Transverse colon (tissue), 4 donors: ENCODE measurements around the gene CDKN2B-AS1. TPM values are rescaled to one million over a fixed set of nuclear protein-coding genes. Genes with fewer than 3 reads are reported as not detected.

Source experiments
- DNase-seq: peaks from one replicate; pipeline ENCODE4 v3.0.0-alpha.2; 2019
- H3K27ac ChIP-seq, 4 donors: fragments of 200-600 bp; sonication (generic); 2 replicates each; pipeline ENCODE4 v1.5.1; 2016 to 2018; ENCODE audit warnings: inconsistent platforms in 4 of 4
- H3K27me3 ChIP-seq: fragments of 200-600 bp; sonication (generic); 2 replicates; pipeline ENCODE4 v1.5.1; 2017; ENCODE audit warnings: inconsistent platforms
- H3K36me3 ChIP-seq, 4 donors: fragments of 200-600 bp; sonication (generic); 2 replicates each; pipeline ENCODE4 v1.5.1; 2017 to 2019; ENCODE audit warnings: inconsistent platforms in 4 of 4
- H3K4me1 ChIP-seq, 4 donors: fragments of 200-600 bp; sonication (generic); 2 replicates each; pipeline ENCODE4 v1.5.1; 2017 to 2020; ENCODE audit warnings: inconsistent platforms in 4 of 4
- H3K4me3 ChIP-seq, 4 donors: fragments of 200-600 bp; sonication (generic); 1 replicate in 1 of 4; 2 replicates in 3 of 4; pipeline versions ENCODE4 v1.5.1 to v1.6.1; 2017 to 2019; ENCODE audit warnings: inconsistent platforms in 4 of 4
- H3K9me3 ChIP-seq, 2 donors: fragments of 200-600 bp; sonication (generic); 2 replicates each; pipeline ENCODE4 v1.5.1; 2017 to 2019; ENCODE audit warnings: inconsistent platforms in 2 of 2
- EP300 ChIP-seq: sonication (generic); formaldehyde crosslinking; IDR thresholded peaks from one replicate; pipeline ENCODE4 v1.6.1; 2017; ENCODE audit warnings: antibody characterized with exemption, low read depth
- POLR2A ChIP-seq: fragments of 450-650 bp; IDR thresholded peaks from one replicate; pipeline ENCODE4 v1.6.1; 2016; ENCODE audit warnings: antibody characterized with exemption, mild to moderate bottlenecking, moderate library complexity
- POLR2AphosphoS5 ChIP-seq, 3 donors: sonication (generic); formaldehyde crosslinking; IDR thresholded peaks; one replicate each; pipeline ENCODE4 v1.6.1; 2016; ENCODE audit warnings: antibody characterized with exemption in 3 of 3
- WGBS, 2 donors: methylation state at CpG; one replicate each; pipeline ENCODE4 v1.1.5; 2018; ENCODE audit warnings: low coverage in 1 of 2; 5-methylcytosine and 5-hydroxymethylcytosine counted together
- in situ Hi-C, 4 donors: fragments of 200-750 bp; cut with MboI; loops; one replicate each; pipeline versions ENCODE4 v1.15.0 to v1.15.1; 2017; ENCODE audit warnings: low sequenced_read_pairs in 3 of 4, low pct_ligation_motif_present in 1 of 4, low pct_unique_long_range_greater_than_20kb in 1 of 4
- intact Hi-C: fragments of 100-400 bp; cut with DNase I; formaldehyde crosslinking; loops from one replicate; pipeline ENCODE4 v1.15.1; 2023; ENCODE audit warnings: low total_unique reads
- total RNA-seq, 4 donors: library from RNA; depleted of rRNA; stranded (reverse); fragments of >200 nt; gene quantifications; one replicate each; pipeline ENCODE4 v1.1.0, GENCODE V29; 2016
- TF ChIP-seq, protein P1 (sequence below), 5 experiments: fragments of 200-600 bp in 3 of 5; fragments of 450-650 bp in 2 of 5; sonication (generic) in 3 of 5; IDR thresholded peaks; 1 replicate in 2 of 5; 2 replicates in 3 of 5; pipeline ENCODE4 v1.5.1; 2016 to 2017; ENCODE audit warnings: antibody characterized with exemption in 5 of 5, inconsistent platforms in 3 of 5, mild to moderate bottlenecking in 2 of 5, moderate library complexity in 1 of 5

The CDKN2B-AS1 gene
- total RNA-seq, 4 donors from 2014 or later = 1.00 to 152 (median 46.0) TPM

DNA sequence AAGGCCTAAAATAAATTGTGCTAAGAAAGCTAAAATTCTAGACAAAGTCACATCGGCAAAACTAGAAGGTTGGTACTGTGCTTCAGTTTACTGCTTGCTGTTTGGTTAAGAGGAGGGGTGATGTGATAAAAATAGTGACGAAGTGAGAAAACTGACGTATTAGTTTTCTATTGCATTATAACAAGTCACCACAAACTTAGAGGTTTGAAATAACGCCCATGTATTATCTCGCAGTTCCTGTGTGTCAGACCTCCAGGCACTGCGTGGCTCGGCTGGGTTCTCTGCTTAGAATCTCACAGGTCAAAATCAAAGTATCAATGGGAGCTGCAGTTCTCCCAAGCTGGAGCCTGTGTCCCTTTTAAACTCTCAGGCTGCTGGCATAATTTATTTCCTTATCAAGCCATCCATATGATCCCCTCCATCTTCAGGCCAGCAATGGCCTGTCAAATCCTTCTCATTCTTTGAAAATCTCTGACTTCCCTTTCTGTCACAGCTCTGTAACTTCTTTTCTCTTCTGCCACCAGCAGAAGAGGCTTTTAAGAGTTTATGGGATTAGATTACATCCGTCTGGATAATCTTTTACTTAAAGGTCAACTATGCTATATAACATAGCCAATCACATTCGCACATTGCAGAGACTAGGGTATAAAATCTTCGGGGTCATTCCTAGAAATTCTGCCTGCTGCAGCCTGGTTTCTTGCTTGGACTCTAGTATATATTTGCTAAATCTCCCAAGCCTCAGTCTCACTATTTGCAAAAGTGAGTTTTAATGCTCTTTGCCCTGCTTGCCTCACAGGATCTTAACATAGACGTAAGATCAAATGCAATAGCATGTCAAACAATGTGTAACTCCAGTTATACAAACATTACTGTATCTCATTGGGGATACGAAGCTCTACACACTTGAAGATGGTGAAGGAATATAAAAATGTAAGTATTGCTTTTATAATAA, 118.6 kb downstream of the CDKN2B-AS1 start:
- DNase-seq = peak; percentile 32
- H3K36me3 ChIP-seq = no peaks in the 10 kb centered on the region
- in situ Hi-C loops = loop anchor here in 1 of 4 donors (10.0 kb wide), 1 partner anchor 298 kb away; no protein-coding TSS in a partner anchor
- H3K4me3 ChIP-seq = peak overlapping the region in 2 of 4 donors; percentile 13 to 36
- peak overlapping the region; percentile 74 to 80 (median 77) for H3K27ac ChIP-seq
- intact Hi-C loops = no loop called here
- no peaks in the 10 kb centered on the region for H3K9me3 ChIP-seq
- H3K4me1 ChIP-seq = peaks cover 4 to 63% (median 20%) of the 10 kb centered on the region in 4 donors
- WGBS, 2 donors = 46 to 60% methylated on average over 11 to 12 of the region's 12 CpGs
- no peaks in the 10 kb centered on the region for H3K27me3 ChIP-seq
- TF ChIP-seq EP300 (no peak), POLR2A (peak; percentile 61), POLR2AphosphoS5 (IDR thresholded peaks at IDR 0.05) (peak in 1 of 3 donors; percentile 27)
- TF ChIP-seq, protein P1, sequence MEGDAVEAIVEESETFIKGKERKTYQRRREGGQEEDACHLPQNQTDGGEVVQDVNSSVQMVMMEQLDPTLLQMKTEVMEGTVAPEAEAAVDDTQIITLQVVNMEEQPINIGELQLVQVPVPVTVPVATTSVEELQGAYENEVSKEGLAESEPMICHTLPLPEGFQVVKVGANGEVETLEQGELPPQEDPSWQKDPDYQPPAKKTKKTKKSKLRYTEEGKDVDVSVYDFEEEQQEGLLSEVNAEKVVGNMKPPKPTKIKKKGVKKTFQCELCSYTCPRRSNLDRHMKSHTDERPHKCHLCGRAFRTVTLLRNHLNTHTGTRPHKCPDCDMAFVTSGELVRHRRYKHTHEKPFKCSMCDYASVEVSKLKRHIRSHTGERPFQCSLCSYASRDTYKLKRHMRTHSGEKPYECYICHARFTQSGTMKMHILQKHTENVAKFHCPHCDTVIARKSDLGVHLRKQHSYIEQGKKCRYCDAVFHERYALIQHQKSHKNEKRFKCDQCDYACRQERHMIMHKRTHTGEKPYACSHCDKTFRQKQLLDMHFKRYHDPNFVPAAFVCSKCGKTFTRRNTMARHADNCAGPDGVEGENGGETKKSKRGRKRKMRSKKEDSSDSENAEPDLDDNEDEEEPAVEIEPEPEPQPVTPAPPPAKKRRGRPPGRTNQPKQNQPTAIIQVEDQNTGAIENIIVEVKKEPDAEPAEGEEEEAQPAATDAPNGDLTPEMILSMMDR (IDR thresholded peaks at IDR 0.05) = no peak

DNA sequence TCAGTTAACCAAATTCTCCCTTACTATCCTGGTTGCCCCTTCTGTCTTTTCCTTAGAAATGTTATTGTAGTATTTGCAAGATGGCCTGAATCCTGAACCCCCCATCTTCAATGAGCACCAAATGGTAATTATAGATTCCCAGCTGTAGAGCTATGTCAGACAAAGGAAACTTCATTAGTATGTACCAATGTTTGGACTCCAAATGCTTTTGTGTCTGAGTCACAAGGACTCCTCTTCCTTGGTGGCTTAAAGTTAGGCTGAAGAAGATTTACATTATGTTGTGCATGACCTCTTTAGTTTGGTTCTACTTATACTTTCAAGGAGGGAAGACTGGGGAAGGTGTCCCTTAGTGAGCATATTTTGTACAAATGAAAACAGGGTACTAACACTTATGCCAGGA, 120.4 kb downstream of the CDKN2B-AS1 start:
- no peaks in the 10 kb centered on the region for H3K36me3 ChIP-seq
- TF ChIP-seq POLR2AphosphoS5 (IDR thresholded peaks at IDR 0.05) (no peak), POLR2A (no peak), EP300 (no peak)
- TF ChIP-seq, protein P1 (IDR thresholded peaks at IDR 0.05) = no peak
- H3K4me1 ChIP-seq = peaks cover 4 to 59% (median 22%) of the 10 kb centered on the region in 4 donors
- peak overlapping the region in 2 of 4 donors; percentile 10 to 36 for H3K4me3 ChIP-seq
- no peaks in the 10 kb centered on the region for H3K27me3 ChIP-seq
- H3K27ac ChIP-seq = peak overlapping the region in 3 of 4 donors; percentile 8 to 83 (median 32)
- intact Hi-C loops (no loop called here), in situ Hi-C loops (loop anchor here in 1 of 4 donors (10.0 kb wide), 1 partner anchor 300 kb away; no protein-coding TSS in a partner anchor)
- H3K9me3 ChIP-seq = no peaks in the 10 kb centered on the region
- DNase-seq = no peak

DNA sequence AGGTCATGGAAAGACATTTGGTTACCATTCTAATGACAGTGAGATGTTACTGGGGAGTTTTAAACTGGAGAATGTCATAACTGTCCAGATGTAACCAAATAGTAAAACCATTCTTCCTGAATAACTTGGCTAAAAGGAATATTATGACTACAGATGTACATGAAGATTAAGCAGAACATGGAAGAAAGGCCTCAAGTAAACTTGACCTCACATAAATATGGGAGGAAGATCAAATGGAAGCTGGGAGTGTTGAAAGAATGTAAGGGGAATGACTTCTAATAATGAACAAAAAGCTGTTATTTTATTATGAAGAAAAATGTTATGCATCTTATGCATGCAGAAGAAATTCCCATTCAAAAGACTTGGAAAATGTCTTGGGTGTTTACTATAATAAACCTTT, 122.2 kb downstream of the CDKN2B-AS1 start:
- Histone ChIP-seq H3K4me3 (peak overlapping the region in 1 of 4 donors; percentile 36), H3K27ac (peak overlapping the region in 3 of 4 donors; percentile 79 to 83 (median 83)), H3K4me1 (peaks cover 4 to 52% (median 22%) of the 10 kb centered on the region in 4 donors), H3K27me3 (no peaks in the 10 kb centered on the region), H3K9me3 (no peaks in the 10 kb centered on the region), H3K36me3 (no peaks in the 10 kb centered on the region)
- DNase-seq = no peak
- intact Hi-C loops (no loop called here), in situ Hi-C loops (loop anchor here in 1 of 4 donors (10.0 kb wide), 1 partner anchor 302 kb away; no protein-coding TSS in a partner anchor)
- TF ChIP-seq POLR2AphosphoS5 (IDR thresholded peaks at IDR 0.05) (no peak), EP300 (no peak), POLR2A (no peak)
- TF ChIP-seq, protein P1 (IDR thresholded peaks at IDR 0.05) = no peak
